ENCODE results near the gene NPC1L1.

NPC1L1 gene, protein sequence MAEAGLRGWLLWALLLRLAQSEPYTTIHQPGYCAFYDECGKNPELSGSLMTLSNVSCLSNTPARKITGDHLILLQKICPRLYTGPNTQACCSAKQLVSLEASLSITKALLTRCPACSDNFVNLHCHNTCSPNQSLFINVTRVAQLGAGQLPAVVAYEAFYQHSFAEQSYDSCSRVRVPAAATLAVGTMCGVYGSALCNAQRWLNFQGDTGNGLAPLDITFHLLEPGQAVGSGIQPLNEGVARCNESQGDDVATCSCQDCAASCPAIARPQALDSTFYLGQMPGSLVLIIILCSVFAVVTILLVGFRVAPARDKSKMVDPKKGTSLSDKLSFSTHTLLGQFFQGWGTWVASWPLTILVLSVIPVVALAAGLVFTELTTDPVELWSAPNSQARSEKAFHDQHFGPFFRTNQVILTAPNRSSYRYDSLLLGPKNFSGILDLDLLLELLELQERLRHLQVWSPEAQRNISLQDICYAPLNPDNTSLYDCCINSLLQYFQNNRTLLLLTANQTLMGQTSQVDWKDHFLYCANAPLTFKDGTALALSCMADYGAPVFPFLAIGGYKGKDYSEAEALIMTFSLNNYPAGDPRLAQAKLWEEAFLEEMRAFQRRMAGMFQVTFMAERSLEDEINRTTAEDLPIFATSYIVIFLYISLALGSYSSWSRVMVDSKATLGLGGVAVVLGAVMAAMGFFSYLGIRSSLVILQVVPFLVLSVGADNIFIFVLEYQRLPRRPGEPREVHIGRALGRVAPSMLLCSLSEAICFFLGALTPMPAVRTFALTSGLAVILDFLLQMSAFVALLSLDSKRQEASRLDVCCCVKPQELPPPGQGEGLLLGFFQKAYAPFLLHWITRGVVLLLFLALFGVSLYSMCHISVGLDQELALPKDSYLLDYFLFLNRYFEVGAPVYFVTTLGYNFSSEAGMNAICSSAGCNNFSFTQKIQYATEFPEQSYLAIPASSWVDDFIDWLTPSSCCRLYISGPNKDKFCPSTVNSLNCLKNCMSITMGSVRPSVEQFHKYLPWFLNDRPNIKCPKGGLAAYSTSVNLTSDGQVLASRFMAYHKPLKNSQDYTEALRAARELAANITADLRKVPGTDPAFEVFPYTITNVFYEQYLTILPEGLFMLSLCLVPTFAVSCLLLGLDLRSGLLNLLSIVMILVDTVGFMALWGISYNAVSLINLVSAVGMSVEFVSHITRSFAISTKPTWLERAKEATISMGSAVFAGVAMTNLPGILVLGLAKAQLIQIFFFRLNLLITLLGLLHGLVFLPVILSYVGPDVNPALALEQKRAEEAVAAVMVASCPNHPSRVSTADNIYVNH (N-terminal part only)

DNA sequence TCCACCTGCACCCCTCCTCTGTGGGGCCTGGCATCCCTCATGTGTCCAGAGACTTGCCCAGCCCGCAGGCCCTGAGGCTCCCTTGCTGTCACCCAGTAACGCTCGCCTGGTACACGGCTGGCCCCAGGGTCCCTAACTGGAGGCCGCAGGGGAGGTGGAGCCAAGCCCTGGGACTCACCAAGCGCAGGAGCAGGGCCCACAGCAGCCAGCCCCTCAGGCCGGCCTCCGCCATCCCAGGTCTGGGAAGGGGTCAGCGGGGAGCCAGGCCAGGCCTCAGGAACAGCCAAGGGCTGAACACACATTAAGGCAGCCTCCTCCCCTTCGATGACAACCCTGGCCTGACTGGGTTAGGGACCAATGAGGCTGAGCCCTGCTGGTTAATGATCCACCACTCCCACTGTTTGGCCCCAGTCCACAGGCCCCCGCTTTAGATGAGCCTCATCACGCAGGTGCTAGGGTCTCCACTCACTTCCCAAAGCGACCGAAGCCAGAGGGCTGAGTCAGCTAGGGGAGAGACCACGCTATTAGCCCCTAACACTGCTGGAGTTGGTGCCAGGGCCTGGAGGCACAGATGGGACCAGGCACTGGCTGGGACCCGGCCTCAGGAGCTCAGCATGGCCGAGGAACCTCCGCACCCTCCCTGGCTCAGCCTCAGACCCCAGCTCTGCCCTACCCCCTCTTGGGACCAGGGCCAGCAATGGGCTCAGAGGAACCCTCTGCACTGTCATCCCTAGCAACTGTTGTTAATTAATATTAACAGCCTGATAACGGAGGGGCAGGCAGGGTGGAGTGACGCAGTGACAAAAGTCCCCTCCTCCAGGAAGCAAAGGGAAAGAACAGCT, at the start of gene NPC1L1:
Gene NPC1L1, minus strand, starts transcription at position 303 of the 842 bp plus-strand sequence. Its CDS starts 71 bp downstream, at position 232.
- peak; percentile 61 for DNase-seq

DNA sequence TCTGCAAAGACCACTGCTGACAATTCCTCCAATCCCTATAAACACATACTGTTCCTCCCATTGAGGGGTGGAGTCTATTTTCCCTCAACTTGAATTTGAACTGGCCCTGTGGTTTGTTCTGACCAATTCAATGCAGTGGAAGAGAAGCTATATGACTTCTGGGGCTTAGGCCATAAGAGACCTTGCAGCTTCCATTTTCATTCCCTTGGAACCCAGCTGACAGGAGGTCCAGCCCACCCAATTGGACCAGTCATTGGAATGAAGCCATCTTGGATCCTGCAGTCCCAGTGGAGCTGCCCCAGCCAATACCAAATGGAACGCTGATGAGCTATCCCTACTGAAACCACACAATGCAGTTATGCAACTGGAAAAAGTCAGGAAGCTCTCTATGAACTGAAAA, 49.8 kb upstream of the NPC1L1 start:
- no peak for DNase-seq

DNA sequence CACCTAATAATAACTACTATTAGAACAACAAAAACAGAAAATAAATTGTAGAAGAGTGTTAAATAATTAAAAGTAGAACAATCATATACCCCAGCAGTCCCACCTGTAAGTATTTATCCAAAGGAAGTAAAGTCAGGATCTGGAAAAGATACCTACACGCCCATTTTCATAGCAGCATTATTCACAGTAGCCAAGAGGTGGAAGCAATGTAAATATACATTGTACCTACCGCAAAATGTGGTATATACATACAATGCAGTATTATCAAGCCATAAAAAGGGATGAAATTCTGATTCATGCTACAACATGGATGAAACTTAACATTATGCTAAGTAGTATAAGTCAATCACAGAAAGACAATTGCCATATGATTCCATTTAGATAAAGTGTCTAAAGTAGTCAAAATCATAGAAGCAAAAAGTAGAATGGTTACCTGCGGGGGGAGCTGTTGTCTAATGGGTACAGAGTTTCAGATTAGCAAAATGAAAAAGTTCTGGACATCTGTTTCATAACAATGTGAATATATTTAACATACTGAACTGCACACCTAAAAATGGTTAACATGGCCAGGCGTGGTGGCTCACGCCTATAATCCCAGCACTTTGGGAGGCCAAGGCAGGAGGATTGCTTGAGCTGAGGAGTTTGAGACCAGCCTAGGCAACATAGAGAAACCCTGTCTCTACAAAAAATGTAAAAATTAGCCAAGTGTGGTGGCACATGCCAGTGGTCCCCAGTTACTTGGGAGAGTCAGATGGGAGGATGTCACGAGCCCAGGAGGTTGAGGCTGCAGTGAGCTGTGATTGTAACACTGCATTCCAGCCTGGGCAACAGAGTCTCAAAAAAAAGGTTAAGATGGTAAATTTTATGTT, 46.9 kb upstream of the NPC1L1 start:
- peak; percentile 76 for DNase-seq

DNA sequence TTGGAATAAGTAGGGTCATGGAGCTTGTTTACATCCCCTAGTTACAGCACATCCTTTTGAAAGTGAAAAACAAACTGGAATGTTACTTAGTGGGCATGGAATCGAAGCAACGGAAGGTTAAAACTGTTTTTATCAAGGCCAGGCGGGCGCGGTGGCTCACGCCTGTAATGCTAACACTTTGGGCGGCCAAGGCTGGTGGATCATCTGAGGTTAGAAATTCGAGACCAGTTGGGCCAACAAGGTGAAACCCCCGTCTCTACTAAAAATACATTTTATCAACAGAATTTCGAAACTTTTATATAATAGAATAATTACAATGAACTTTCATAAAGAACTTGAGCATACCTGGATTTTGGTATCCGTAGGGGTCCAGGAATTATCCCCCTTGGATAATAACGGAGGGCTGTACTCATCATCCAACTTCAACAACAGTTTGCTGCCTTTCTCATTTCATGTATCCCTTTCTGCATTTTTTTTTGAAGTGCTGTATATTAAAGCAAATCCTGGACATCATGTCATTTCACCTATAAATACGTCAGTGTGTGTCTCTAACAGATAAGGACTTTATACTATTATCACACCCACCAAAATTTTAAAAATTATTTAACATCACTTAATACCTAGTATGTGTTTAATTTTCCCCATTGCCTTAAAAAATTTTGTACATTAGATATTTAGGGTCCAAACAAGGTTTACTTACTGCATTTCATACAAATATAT, 42.2 kb upstream of the NPC1L1 start:
- no peak for DNase-seq

DNA sequence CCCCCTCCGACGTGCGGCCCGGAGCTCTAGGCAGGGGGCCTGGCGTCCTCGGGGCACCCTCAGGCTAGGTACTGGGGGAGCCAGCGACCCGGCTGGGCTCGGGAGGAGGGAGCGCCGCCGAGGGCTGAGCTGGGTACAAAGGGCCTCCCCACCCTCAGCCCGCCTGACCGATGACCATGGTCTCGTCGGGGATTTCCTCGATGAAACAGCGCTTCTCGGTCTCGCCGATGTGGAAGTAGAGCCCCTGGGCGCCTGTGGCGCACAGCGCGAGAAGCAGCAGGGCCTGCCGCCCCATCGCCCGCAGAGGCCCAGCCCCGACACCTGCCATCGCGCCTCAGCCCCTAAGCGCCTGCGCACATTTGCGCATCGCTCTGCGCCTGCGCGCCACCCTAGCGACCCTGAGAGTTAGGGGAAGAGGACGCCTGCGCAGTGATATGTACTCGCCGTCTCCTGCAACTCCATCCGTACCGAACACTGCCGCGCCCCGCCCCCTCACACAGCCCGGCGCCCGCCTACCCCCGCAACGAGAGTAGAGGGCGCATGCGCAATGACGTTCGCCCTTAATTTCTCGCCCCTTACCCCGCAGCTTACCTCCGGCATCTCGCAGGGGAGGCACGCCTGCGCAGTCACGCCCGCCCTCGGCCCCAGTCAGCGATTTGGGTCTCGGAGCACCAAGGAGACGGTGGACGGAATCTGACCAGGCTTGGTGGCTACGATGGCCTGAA, 40.9 kb upstream of the NPC1L1 start, which contains the start of gene TMED4:
Gene TMED4, minus strand, starts transcription at position 353 of the 725 bp plus-strand sequence. Its CDS starts 25 bp downstream, at position 328.
- DNase-seq = peak; percentile 99

DNA sequence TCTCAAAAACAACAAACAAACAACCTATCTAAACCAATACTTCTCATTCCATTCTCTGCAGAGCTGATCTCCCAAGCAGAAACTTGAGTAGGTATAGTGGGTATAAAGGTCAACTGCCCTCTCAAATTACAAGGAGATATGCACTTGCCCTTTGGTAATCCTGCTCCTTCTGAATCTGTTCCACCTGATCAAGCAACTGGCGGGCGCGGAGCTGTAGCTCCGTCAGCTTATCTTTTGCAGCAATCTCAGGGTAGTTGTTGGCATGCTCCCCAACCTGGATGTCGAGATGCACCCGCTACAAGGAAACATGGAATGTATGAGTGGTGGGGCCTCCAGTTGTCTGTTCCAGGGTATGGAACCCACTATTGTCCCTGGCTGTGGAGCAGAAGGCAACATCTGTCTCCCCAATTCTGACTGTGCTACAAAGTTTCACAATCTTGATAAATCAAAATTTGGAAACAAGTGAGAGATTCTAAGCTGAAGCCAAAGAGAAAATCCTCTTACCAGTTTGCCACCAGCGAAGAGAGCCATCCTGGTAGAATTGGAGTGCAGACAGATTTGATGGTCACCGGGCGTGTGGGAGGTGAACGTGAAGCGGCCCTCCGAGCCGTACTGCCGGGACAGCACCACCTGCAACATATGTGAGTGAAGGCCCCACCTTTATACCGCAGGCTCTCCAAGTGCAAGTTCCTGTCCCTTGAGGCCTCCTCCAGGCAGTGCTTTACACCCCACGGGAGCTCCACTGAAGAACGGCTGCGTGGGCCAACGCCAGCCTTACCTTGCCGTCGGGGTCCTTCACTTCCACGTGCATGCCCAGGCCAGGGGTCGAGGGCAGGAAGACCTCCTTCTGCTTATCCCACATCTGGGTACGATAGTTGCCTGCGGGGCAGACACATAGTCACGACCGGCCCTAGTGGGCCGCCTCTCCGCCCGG, 40.1 kb upstream of the NPC1L1 start:
- DNase-seq = peak; percentile 70

DNA sequence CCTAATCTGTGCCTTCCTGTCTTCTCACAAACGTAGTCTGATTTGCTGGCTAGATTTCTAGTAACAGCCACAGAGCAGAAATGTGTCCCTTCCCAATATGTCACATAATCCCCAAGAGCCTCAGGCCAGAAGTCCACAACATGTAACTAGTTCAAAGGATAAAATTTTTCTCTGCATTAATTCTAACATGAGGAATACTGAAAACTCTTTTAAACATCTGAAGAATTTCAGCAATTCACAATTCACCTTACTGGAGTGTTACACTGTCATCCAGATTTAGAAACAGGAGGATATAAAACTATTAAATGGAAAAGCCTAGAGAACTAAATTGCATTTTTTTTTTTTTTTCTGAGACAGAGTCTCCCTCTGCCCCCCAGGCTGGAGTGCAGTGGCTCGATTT, 35.1 kb upstream of the NPC1L1 start:
- DNase-seq = no peak

DNA sequence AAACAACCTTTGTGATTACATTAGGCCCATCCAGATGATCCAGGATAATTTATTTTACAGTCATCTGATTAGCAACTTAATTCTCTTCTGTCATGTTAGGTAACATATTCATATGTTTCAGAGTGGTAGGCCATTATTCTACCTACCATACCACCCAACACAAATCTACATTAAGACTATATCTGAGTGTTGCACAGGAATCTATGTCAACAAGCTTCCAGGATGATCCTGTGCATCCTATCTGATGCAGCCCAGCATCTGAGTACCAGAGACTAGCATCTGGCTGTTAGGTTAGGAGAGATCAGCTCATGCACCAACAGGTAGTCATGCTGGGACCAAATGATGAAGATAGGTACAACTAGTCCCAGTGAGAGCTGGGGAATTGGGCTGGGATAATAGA, 33.9 kb upstream of the NPC1L1 start:
- DNase-seq = no peak

DNA sequence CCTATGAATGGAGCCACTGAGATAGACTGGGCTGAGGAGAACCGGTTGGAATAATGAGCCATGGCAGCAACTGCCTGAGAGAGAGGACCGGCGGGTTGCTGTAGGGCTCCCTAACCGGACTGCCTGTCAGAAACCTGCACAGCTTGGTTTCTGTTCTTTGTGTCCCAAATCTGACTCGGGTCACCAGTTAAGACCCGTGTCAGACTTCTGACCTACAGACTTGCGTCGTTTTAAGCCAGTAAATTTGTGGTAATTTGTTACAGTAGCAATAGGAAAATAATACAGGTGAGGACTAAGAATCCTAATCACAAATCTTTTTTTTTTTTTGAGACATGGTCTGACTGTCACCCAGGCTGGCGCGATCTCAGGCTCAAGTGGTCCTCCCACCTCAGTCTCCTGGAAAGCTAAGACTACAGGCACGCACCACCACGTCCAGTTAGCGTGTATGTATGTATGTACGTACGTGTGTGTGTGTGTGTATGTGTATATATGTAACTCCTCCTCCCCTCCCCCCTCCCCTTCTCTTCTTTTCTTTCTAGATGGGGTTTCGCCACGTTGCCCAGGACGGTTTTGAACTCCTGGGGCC, 33.2 kb upstream of the NPC1L1 start:
- DNase-seq = peak; percentile 55

DNA sequence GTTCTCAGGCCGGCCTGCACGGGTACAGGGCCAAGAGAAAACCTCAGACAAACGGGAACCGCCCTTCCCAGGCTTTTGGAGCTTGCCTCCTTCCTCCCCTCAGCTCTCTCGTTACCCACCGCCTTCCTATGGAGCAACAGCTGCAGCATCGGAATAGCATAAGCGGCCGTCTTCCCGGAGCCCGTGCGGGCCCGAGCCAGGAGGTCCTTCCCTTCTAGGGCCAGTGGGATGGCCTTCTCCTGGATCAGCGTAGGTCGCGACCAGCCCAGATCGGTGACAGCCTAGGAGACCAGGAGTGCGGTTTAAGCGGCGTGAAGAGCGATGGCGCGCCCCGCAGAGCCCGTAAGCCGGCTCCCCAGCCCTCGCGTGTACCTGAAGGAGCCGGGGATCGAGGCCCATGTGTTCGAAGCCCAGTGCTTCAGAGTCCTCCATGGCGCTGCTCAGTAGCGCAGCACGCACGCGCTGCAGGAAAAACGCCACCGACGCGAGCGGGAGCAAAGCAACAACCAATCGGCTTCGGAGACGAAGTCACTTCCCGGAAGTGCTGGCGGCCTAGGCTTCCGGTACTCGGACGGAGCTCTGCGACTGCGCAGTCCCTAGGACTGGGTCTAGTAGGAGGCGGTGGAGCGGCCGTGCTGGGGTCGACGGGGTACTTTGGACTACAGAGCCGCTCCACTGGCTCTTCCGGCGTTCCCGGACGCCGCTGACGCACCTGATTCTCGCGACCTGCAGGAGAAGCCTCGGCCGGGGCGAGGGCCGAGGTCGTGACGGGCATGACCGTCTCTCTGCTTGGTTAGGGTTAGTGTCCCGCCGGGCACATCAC, 32.5 kb upstream of the NPC1L1 start, which contains the start of gene DDX56:
Gene DDX56, minus strand, starts transcription at position 445 of the 823 bp plus-strand sequence. Its CDS starts 13 bp downstream, at position 432.
- DNase-seq = peak; percentile 98

DNA sequence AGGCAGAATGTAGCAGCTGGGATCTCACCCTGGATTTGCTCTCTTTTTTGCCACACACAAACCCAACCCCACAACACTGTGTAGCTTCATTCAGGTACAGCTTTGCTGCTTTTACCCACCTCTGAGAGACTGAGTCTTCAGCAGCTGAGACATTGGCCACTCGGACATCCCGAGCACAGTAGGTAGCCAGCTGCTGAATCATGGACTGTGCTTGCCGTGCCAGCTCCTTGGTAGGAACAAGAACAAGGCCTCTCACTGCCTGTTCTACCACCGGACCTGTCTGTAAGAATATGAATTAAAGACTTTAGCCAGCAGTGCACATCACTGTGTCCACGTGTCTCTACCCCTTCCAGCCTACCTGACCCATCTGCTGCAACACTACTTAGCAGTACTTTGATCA, 31.6 kb upstream of the NPC1L1 start:
- DNase-seq = no peak

DNA sequence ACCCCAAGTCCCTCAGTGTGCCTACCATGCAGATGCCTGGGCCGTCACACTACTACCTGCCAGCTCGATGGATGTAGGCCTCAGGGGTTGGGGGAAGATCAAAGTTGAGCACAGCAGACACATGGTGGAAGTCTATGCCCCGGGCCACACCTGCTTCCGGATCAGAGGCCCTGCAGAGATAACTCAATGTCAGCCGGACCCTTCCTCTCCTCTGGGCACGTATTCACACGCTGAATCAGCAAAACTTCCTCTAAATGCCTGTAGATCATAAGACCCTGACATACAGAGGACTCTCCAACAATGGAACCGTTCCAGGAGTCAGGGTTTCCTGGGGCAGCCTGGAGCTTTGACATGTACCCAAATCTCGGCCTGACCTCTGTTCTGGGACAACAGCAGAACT, 28.8 kb upstream of the NPC1L1 start:
- DNase-seq = no peak

DNA sequence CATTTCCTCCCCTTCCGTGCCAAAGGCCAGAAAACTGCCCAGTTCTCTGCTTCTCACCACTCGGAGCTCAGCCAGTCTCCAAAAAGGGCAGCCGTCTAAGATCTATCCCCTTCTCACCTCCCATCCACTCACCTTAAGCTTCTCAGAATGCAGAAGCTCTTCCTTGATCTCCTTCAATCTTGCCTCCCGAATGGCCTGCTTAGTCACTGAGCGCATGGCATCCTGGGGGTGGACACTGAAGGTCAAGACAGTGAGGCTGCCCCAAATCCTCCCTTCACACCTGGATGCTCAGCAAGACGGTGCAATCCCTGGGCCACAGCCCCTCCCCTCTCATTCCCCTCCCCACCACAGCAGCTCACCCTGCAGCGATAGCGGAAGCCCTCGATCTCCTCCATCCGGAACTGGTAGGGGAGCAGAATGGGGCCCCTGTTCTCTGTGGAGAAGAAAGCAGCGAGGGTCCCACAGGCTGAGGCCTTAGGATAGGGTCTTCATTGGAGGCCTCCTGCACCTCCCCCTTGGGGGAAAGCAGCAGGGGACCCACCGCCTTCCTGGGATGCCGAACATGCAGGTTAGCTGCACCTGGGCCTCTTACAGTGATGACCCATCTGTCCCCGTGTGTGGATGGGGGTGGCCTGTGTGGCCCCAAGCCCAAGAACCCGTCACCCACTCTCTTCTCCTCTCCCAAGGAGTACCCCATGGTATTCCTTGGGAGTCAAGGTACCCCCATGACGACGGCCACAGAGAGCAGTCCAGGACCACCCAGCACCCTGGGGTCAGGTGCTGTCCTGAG, 27.8 kb upstream of the NPC1L1 start:
- no peak for DNase-seq

DNA sequence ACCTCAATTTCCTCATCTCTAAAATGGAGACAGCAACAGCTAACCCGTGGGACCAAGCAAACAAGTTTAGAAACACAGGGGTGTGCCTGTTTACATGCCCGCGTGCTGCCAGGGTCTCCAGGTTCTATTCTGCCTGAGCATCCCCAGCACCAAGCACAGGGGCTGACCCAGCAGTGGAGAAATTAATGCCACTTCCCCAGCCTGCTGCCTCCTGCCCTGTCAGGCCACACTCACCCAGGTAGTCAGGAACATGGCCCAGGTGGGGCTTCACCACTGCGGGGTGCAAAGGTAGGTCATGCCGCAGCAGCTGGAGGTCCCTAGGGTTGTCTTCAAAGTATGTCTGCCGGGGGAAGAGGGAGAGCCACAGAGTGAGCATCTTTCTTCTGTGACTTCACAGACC, 26.8 kb upstream of the NPC1L1 start:
- DNase-seq = no peak

DNA sequence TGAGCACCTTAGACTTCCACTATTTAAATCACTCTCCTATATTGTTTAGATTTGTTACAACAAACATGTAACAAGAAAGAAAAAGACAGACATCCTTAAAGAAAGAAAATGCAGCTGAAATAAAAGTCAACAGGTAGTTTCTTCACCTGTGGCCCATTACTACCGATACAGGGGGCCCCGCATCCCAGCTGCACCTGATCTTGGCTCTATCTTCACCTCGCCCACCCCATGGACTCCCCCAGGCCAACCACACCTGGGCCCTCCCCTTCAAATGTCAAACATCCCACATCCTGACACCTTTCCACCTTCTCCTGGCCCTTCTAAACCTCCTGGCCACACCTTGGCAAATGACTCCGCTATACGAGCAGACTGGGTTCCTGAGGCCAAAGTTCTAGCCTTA, 25.6 kb upstream of the NPC1L1 start:
- no peak for DNase-seq

All from DMS53 (cell line).